HG03439 (cell line): ENCODE measurements around the gene RSL1D1.

Experiments used
- ATAC-seq: cut with Tn5 transposase; IDR thresholded peaks from one replicate; pipeline ENCODE4 v1.9.1; 2021; ENCODE audit warnings: mild to moderate bottlenecking, moderate library complexity; ENCODE audit not compliant: unreplicated experiment

Gene RSL1D1

DNA sequence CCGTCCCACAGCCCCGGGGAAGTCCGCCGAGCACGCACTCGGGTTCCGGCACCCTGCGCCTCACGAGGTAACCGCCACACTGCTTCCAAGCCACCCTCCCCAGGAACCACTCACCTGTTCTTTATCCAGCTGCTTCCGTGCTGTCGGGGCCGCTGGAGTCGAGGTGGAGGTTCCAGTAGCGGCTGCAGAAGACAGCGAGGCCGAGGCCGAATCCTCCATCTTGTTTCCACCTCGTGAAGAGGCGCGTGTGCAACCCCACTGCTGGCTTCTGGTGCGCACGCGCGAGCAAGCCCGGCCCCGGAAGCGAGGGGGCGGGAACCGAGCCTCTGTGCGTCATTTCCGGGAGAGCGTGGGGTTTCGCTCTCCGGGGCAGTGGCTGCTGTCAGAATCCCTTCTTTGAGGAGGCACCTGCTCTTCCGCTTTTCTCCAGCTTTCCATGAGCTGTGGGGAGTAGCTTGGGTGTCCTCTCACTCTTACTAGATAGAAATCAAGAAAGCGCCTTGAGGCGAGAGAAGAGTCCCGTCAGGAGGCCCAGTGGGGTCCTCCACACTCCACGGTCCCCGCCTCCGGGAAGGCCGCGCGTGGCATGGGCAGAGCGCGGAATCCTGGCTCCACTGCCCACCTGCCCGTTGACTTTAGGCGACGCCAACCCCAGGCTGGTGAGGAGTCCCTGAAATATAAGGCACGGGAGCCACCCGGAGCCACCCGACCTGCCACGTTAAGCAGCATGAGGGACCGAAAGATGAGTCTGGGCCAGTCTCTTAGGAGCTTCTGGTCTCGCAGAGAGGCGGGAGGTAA is at the start of gene RSL1D1:
Gene RSL1D1, minus strand, starts transcription at position 249 of the 798 bp plus-strand sequence. Its CDS starts 30 bp downstream, at position 219.
- peak; percentile 73 for ATAC-seq

- ATAC-seq, result no peak
Observed at GRCh38 chr16:11901091-11901490, 49.7 kb upstream of the RSL1D1 start.

DNA sequence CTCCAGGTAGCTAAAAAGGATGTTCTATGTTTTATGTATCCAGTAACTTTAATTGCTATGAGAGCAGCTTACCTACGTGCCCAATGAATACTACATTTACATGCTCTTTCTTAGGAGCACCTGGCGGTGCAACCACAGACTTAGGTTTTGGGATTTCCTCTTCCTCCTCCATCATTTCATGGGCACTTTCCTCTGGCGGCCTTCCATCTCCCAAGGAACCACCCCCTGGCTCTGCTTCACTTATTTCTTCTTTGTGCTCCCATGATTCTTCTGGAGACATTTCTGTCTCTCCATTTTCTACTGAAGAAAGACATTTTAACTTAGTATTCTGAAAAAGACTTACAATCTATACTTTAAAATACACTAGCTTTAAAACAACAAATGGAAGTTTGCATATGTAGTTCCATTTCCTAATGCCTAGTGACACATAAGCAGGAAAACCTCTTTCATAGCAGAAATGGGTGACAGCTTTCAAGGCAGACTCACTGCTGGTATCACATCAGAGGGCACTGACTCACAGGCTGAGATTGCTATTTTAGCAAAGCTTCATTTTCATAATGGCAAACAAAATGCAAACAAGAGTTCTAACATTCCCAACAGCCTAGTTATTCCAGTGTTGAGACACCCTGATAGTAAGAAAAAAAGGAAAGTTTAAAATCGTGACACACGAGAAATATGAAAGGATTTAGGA is 45.3 kb upstream of the RSL1D1 start:
- no peak for ATAC-seq

GRCh38 chr16:11893571-11893970 is 42.2 kb upstream of the RSL1D1 start:
- ATAC-seq, result no peak

DNA sequence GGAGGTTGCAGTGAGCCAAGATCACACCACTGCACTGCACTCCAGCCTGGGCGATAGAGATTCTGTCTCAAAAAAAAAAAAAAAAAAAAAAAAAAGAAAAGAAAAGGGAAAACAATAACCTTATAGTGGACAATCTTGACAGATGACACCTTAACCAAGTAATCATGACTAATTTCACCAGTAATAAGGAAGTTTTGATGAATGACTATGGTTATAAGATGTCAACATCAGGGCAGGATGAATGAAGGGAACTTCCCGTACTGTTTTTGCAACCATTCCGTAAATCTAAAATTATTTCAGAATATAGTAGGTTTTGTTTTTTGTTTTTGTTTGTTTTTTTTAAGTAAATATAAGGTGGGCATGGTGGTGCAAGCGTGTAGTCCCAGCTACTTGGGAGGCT is 41.4 kb upstream of the RSL1D1 start:
- ATAC-seq, result no peak

- no peak for ATAC-seq
Observed at GRCh38 chr16:11890231-11890965, 39.1 kb upstream of the RSL1D1 start.

DNA sequence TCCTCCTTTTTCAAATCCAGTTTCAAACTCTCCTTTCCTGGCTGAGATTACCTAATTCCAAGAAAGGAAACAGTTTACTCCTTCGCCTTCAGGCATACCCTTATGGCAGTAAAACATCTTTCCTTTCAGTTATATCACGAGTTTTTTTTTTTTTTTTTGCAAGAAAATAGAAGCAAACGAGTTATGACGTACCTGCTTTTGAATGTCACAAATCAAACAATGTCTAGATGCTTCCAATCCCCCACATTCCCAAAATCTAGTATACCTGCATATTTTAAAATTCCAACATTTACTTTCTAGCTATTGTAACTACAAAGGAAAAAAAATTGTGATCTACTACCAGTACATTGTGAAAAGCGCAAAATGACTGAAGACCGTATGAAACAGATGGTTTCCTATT is 35.5 kb upstream of the RSL1D1 start:
- ATAC-seq, result no peak

DNA sequence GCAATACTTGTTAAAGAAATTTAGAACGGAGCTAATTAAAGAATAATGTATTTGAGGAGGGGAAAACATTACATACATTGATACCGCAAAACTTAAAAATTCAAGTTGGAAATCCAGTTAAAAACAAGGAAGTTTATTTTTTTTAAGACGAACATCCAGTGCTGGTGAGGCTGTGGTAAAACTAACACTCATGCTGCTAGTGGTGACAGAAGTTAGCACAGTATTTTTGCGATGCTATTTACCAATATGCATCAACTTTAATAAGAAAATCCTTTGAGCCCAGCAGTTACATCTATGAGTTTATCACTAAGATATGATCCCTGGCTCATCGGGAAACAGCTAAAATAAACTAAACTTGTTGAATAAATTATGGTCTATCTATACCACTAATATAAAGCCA is 32.7 kb upstream of the RSL1D1 start:
- ATAC-seq, result no peak

GRCh38 chr16:11880007-11880406 is 28.7 kb upstream of the RSL1D1 start:
- no peak for ATAC-seq

GRCh38 chr16:11877374-11877773 is 26.0 kb upstream of the RSL1D1 start:
- no peak for ATAC-seq

DNA sequence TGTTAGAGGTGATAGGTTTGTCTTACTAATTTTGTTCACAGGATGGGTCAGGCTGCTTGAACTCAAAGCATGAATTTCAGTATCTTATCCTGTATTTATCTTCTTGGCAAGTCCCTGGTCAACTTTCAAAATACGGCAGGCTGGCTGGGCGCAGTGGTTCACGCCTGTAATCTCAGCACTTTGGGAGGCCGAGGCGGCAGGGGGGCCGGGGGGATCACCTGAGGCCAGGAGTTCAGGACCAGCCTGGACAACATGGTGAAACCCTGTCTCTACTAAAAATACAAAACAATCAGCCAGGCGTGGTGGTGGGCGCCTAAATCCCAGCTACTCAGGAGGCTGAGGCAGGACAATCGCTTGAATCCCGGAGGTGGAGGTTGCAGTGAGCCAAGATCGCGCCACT is 25.0 kb upstream of the RSL1D1 start:
- no peak for ATAC-seq

- no peak for ATAC-seq
Observed at GRCh38 chr16:11875721-11876120, 24.4 kb upstream of the RSL1D1 start.

- no peak for ATAC-seq
Observed at GRCh38 chr16:11871193-11871592, 19.9 kb upstream of the RSL1D1 start.

- ATAC-seq, result no peak
Observed at GRCh38 chr16:11870399-11870798, 19.1 kb upstream of the RSL1D1 start.

- ATAC-seq, result no peak
Observed at GRCh38 chr16:11869353-11870228, 18.2 kb upstream of the RSL1D1 start.

DNA sequence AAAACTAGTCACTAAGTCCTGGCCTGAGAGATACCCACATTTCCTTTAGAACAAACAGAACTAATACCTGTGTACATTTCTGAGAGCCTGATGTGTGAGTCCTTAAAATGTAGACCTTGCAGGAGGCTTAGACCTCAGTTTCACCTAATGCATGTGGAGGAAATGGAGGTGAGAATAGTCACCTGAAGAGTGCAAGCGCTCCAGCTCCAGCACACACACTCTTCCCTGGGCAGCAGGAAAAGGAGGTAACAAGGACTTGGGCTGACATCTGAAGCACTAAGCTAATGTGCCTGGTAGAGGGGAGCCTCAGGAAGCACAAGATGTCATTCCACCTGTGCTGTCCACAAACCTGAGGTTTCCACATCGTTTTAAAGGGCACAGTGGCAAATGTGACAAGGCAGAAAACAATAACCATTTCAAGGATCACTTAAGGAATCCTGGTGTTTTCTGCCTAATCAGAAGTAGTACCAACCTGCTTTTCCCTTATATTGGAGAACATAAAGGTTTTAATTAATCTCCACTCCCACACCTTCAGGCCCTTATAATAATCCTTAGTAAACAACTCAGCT is 17.2 kb upstream of the RSL1D1 start:
- no peak for ATAC-seq

- no peak for ATAC-seq
Observed at GRCh38 chr16:11862489-11862888, 11.1 kb upstream of the RSL1D1 start.

GRCh38 chr16:11857161-11857560 is 5.8 kb upstream of the RSL1D1 start:
- ATAC-seq, result no peak

DNA sequence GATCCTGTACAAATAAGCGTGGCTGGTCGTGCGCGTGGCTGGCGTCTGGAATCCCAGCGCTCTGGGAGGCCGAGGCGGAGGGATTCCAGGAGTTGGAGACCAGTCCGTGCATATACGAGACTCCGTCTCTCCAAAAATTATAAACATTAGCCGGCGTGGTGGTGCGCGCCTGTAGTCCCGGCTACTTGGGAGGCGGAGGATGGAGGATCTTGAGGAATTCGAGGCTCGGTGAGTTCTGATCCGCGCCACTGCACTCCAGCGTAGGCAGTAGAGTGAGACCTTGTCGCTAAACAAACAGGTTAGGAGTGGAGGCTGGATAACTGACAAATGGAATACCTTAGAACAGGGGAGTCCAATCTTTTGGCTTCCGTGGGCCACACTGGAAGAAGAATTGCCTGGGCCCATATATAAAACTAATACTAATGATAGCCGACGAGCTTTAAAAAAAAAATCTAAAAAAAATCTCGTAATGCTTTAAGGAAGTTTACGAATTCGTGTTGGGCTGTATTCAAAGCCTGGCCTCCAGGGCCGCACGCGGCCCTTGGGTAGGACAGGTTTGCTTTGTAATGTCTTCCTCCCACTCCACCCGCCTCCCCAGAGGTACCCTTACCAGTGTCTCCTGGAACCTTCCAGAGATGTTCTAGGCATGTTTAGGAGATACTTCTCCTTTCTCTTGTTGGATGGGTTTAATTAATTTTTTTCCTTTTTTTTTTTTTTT is 909 bp upstream of the RSL1D1 start:
- ATAC-seq, result no peak

GRCh38 chr16:11848842-11849241 is 2.5 kb downstream of the RSL1D1 start:
- ATAC-seq, result no peak
